ENCODE results near the gene RHOH. TPM values are rescaled to one million over a fixed set of nuclear protein-coding genes. Genes with fewer than 3 reads are reported as not detected.

RHOH gene
- total and polyA plus RNA-seq, 5 donors from 2014 or later: 360 to 645 (median 432) TPM

DNA sequence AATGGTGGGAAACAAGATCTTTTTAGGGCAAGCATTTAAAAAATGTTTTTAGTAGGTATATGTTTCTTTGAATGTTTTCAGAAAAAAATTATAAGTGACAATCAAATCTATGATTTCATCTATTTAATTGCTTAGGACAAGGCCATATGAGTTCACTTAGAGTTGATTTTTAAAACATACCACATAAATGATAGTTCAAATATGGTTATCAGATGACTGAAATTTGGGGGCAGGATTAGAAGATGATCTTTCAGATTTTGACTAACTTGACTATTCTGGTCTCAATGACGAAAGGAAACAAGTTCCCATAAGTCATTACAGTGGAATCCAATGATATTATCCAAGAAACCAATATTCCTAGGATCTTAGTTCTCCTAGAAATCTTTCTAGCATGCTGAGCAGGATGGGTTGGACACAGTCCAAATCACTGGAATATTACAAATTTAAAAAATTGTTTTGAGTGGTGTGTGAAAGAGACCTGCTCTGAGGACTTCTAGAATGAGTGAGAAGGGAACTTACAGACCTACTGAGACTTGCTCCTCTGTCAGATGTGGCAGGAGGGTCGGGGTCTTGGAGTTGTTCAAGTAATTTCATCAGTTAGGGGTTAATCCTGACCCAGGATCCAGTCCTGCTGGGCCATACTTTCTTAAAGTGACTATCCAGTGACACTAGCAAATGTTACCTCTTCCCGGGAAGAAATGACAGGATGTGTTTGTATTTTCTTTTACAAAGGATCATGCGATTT is 20.0 kb downstream of the RHOH start:
- Mint-ChIP-seq H3K9me3 (no peaks in the 10 kb centered on the region), H3K4me3 (peak overlapping the region; percentile 77 to 83 (median 80)), H3K4me1 (peaks cover 60 to 99% (median 80%) of the 10 kb centered on the region in 4 donors), H3K27ac (peak overlapping the region; percentile 76 to 99 (median 84)), H3K36me3 (peaks cover 62% of the 10 kb centered on the region), H3K27me3 (peaks cover 4% of the 10 kb centered on the region)
- Histone ChIP-seq H3K27me3 (ENCODE audit: control insufficient read depth, insufficient read depth, low read length) (no peaks in the 10 kb centered on the region), H3K27ac (ENCODE audit: insufficient read depth, low read length, poor library complexity, severe bottlenecking) (peak overlapping the region; percentile 100), H3K9me3 (ENCODE audit: control insufficient read depth in 2 of 2, low read length in 2 of 2) (no peaks in the 10 kb centered on the region), H3K4me1 (ENCODE audit: control insufficient read depth, insufficient read depth, low read length, poor library complexity, severe bottlenecking) (peaks cover 100% of the 10 kb centered on the region), H3K4me3 (ENCODE audit: low read depth, low read length) (peak overlapping the region; percentile 73), H3K36me3 (ENCODE audit: control insufficient read depth, insufficient read depth, low read length) (peaks cover 65% of the 10 kb centered on the region)
- DNase-seq: no peak
- ATAC-seq (ENCODE audit: low read depth in 2 of 2): no peak

- H3K9me3 Mint-ChIP-seq: no peaks in the 10 kb centered on the region
- Histone ChIP-seq H3K36me3 (ENCODE audit: control insufficient read depth, insufficient read depth, low read length) (peaks cover 65% of the 10 kb centered on the region), H3K27me3 (ENCODE audit: control insufficient read depth, insufficient read depth, low read length) (no peaks in the 10 kb centered on the region), H3K4me3 (ENCODE audit: low read depth, low read length) (peak overlapping the region; percentile 73), H3K27ac (ENCODE audit: insufficient read depth, low read length, poor library complexity, severe bottlenecking) (peak overlapping the region; percentile 100), H3K9me3 (ENCODE audit: control insufficient read depth in 2 of 2, low read length in 2 of 2) (no peaks in the 10 kb centered on the region), H3K4me1 (ENCODE audit: control insufficient read depth, insufficient read depth, low read length, poor library complexity, severe bottlenecking) (peaks cover 100% of the 10 kb centered on the region)
- peak overlapping the region; percentile 75 to 99 (median 85) for H3K27ac Mint-ChIP-seq
- H3K4me3 Mint-ChIP-seq: peak overlapping the region; percentile 73 to 80 (median 78)
- DNase-seq: no peak
- H3K4me1 Mint-ChIP-seq: peaks cover 69 to 98% (median 80%) of the 10 kb centered on the region in 4 donors
- H3K27me3 Mint-ChIP-seq: no peaks in the 10 kb centered on the region
- ATAC-seq (ENCODE audit: low read depth in 2 of 2): no peak
- peaks cover 60% of the 10 kb centered on the region for H3K36me3 Mint-ChIP-seq
Measured at GRCh38 chr4:40221744-40222143, 24.9 kb downstream of the RHOH start.

DNA sequence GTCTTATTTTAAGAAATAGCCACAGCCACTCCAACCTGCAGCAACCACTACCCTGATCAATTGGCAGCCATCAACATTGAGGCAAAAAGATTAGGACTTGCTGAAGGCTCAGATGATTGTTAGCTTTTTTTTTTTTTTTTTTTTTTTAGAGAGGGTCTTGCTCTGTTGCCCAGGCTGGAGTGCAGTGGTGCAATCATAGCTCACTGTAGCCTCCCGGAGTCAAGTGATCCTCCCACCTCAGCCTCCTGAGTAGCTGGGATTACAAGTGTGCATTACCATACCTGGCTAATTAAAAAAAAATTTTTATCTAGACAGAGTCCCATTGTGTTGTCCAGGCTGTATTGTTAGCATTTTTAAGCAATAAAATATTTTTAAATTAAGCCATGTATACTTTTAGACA is 26.5 kb downstream of the RHOH start:
- H3K27me3 ChIP-seq (ENCODE audit: control insufficient read depth, insufficient read depth, low read length): no peaks in the 10 kb centered on the region
- H3K4me3 ChIP-seq (ENCODE audit: low read depth, low read length): peak overlapping the region; percentile 73
- H3K27me3 Mint-ChIP-seq: no peaks in the 10 kb centered on the region
- peaks cover 58% of the 10 kb centered on the region for H3K36me3 Mint-ChIP-seq
- no peak for DNase-seq
- peaks cover 100% of the 10 kb centered on the region for H3K4me1 ChIP-seq (ENCODE audit: control insufficient read depth, insufficient read depth, low read length, poor library complexity, severe bottlenecking)
- peak overlapping the region; percentile 67 to 80 (median 75) for H3K4me3 Mint-ChIP-seq
- H3K27ac ChIP-seq (ENCODE audit: insufficient read depth, low read length, poor library complexity, severe bottlenecking): peak overlapping the region; percentile 100
- no peaks in the 10 kb centered on the region for H3K9me3 Mint-ChIP-seq
- peaks cover 52% of the 10 kb centered on the region for H3K36me3 ChIP-seq (ENCODE audit: control insufficient read depth, insufficient read depth, low read length)
- H3K9me3 ChIP-seq (ENCODE audit: control insufficient read depth in 2 of 2, low read length in 2 of 2): no peaks in the 10 kb centered on the region
- no peak for ATAC-seq (ENCODE audit: low read depth in 2 of 2)
- peak overlapping the region in 2 of 3 donors; percentile 85 to 99 for H3K27ac Mint-ChIP-seq
- peaks cover 67 to 96% (median 77%) of the 10 kb centered on the region in 4 donors for H3K4me1 Mint-ChIP-seq

GRCh38 chr4:40224432-40224831 is 27.6 kb downstream of the RHOH start:
- no peaks in the 10 kb centered on the region for H3K9me3 ChIP-seq (ENCODE audit: control insufficient read depth in 2 of 2, low read length in 2 of 2)
- Mint-ChIP-seq H3K9me3 (no peaks in the 10 kb centered on the region), H3K27me3 (no peaks in the 10 kb centered on the region), H3K27ac (peak overlapping the region; percentile 91 to 99 (median 97)), H3K36me3 (peaks cover 64% of the 10 kb centered on the region), H3K4me3 (peak overlapping the region; percentile 77 to 88 (median 83)), H3K4me1 (peaks cover 69 to 96% (median 80%) of the 10 kb centered on the region in 4 donors)
- H3K27ac ChIP-seq (ENCODE audit: insufficient read depth, low read length, poor library complexity, severe bottlenecking): peak overlapping the region; percentile 100
- no peaks in the 10 kb centered on the region for H3K27me3 ChIP-seq (ENCODE audit: control insufficient read depth, insufficient read depth, low read length)
- peak overlapping the region; percentile 82 for H3K4me3 ChIP-seq (ENCODE audit: low read depth, low read length)
- peak in 1 of 2 donors; percentile 41 for ATAC-seq (ENCODE audit: low read depth in 2 of 2)
- peak in 1 of 3 donors; percentile 47 for DNase-seq
- peaks cover 100% of the 10 kb centered on the region for H3K4me1 ChIP-seq (ENCODE audit: control insufficient read depth, insufficient read depth, low read length, poor library complexity, severe bottlenecking)
- peaks cover 47% of the 10 kb centered on the region for H3K36me3 ChIP-seq (ENCODE audit: control insufficient read depth, insufficient read depth, low read length)

GRCh38 chr4:40225497-40225896 is 28.7 kb downstream of the RHOH start:
- Mint-ChIP-seq H3K9me3 (no peaks in the 10 kb centered on the region), H3K27me3 (no peaks in the 10 kb centered on the region), H3K4me3 (peak overlapping the region; percentile 79 to 88 (median 86)), H3K36me3 (peaks cover 60% of the 10 kb centered on the region), H3K4me1 (peaks cover 64 to 96% (median 76%) of the 10 kb centered on the region in 4 donors), H3K27ac (peak overlapping the region; percentile 91 to 99 (median 97))
- H3K27ac ChIP-seq (ENCODE audit: insufficient read depth, low read length, poor library complexity, severe bottlenecking): peak overlapping the region; percentile 100
- peaks cover 100% of the 10 kb centered on the region for H3K4me1 ChIP-seq (ENCODE audit: control insufficient read depth, insufficient read depth, low read length, poor library complexity, severe bottlenecking)
- DNase-seq: peak in 1 of 3 donors; percentile 46
- no peaks in the 10 kb centered on the region for H3K9me3 ChIP-seq (ENCODE audit: control insufficient read depth in 2 of 2, low read length in 2 of 2)
- peak in 1 of 2 donors; percentile 10 for ATAC-seq (ENCODE audit: low read depth in 2 of 2)
- H3K36me3 ChIP-seq (ENCODE audit: control insufficient read depth, insufficient read depth, low read length): peaks cover 39% of the 10 kb centered on the region
- H3K4me3 ChIP-seq (ENCODE audit: low read depth, low read length): peak overlapping the region; percentile 82
- H3K27me3 ChIP-seq (ENCODE audit: control insufficient read depth, insufficient read depth, low read length): no peaks in the 10 kb centered on the region

DNA sequence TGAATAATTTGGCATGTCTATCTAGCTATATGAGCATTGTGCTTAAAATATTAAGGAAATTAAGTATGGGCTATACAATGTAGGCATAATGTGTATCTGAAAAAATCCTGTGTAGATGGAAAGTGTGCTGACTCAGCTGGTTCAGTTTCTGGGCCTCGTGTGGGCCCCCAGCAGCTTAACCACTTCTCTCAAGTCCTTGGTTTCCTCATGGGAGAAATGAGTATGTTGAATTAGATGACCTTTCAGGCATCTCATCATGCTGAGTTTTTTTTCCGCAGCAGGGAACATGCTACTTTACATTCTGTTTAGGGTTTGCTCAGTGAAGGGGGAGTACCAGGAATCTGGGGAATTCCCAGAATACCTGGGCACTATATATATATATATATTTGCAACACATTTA is 30.5 kb downstream of the RHOH start:
- H3K27ac ChIP-seq (ENCODE audit: insufficient read depth, low read length, poor library complexity, severe bottlenecking): peak overlapping the region; percentile 100
- no peaks in the 10 kb centered on the region for H3K27me3 Mint-ChIP-seq

GRCh38 chr4:40228497-40229365 is 31.9 kb downstream of the RHOH start:
- peaks cover 63 to 98% (median 74%) of the 10 kb centered on the region in 4 donors for H3K4me1 Mint-ChIP-seq
- peak overlapping the region; percentile 100 for H3K27ac ChIP-seq (ENCODE audit: insufficient read depth, low read length, poor library complexity, severe bottlenecking)
- H3K9me3 ChIP-seq (ENCODE audit: control insufficient read depth in 2 of 2, low read length in 2 of 2): no peaks in the 10 kb centered on the region
- peak overlapping the region; percentile 97 for H3K27ac Mint-ChIP-seq
- peaks cover 64% of the 10 kb centered on the region for H3K36me3 Mint-ChIP-seq
- H3K36me3 ChIP-seq (ENCODE audit: control insufficient read depth, insufficient read depth, low read length): peaks cover 35% of the 10 kb centered on the region
- H3K4me1 ChIP-seq (ENCODE audit: control insufficient read depth, insufficient read depth, low read length, poor library complexity, severe bottlenecking): peaks cover 99% of the 10 kb centered on the region
- no peaks in the 10 kb centered on the region for H3K27me3 Mint-ChIP-seq
- DNase-seq (peak in 1 of 3 donors; percentile 63), ATAC-seq (ENCODE audit: low read depth in 2 of 2) (no peak)
- no peaks in the 10 kb centered on the region for H3K27me3 ChIP-seq (ENCODE audit: control insufficient read depth, insufficient read depth, low read length)
- peaks cover 0 to 5% (median 0%) of the 10 kb centered on the region in 7 donors for H3K9me3 Mint-ChIP-seq
- H3K4me3 ChIP-seq (ENCODE audit: low read depth, low read length): peak overlapping the region; percentile 83
- H3K4me3 Mint-ChIP-seq: peak overlapping the region; percentile 86 to 91 (median 87)

More for the DNA sequence above, 30.5 kb downstream of the RHOH start:
- peaks cover 0 to 1% (median 0%) of the 10 kb centered on the region in 7 donors for H3K9me3 Mint-ChIP-seq
- peak in 1 of 3 donors; percentile 69 for DNase-seq
- peaks cover 62% of the 10 kb centered on the region for H3K36me3 Mint-ChIP-seq
- peaks cover 63 to 97% (median 78%) of the 10 kb centered on the region in 4 donors for H3K4me1 Mint-ChIP-seq
- peak overlapping the region; percentile 91 to 99 (median 97) for H3K27ac Mint-ChIP-seq
- H3K27me3 ChIP-seq (ENCODE audit: control insufficient read depth, insufficient read depth, low read length): no peaks in the 10 kb centered on the region
- peak overlapping the region; percentile 79 to 88 (median 86) for H3K4me3 Mint-ChIP-seq
- no peak for ATAC-seq (ENCODE audit: low read depth in 2 of 2)
- no peaks in the 10 kb centered on the region for H3K9me3 ChIP-seq (ENCODE audit: control insufficient read depth in 2 of 2, low read length in 2 of 2)
- peaks cover 99% of the 10 kb centered on the region for H3K4me1 ChIP-seq (ENCODE audit: control insufficient read depth, insufficient read depth, low read length, poor library complexity, severe bottlenecking)
- peaks cover 31% of the 10 kb centered on the region for H3K36me3 ChIP-seq (ENCODE audit: control insufficient read depth, insufficient read depth, low read length)
- H3K4me3 ChIP-seq (ENCODE audit: low read depth, low read length): peak overlapping the region; percentile 83

All from CD4-positive, CD25-positive, alpha-beta regulatory T cell (primary cell).